ENCODE results near the gene CAPRIN1.

- TF ChIP-seq POLR2A (IDR thresholded peaks at IDR 0.05; ENCODE audit: control extremely low read depth in 1 of 2, low read depth in 2 of 2, low read length in 2 of 2) (no peak), RXRA (IDR thresholded peaks at IDR 0.05; ENCODE audit: insufficient read depth, low read depth, low read length) (no peak), RAD21 (IDR thresholded peaks at IDR 0.05 in 1 of 2, conservative IDR thresholded peaks at IDR 0.05 in 1 of 2; ENCODE audit: low read depth in 2 of 2, low read length in 2 of 2) (no peak), CTCF (IDR thresholded peaks at IDR 0.05; ENCODE audit: control extremely low read depth in 1 of 3, insufficient read depth in 1 of 3, low read depth in 1 of 3, low read length in 3 of 3) (no peak), GABPA (IDR thresholded peaks at IDR 0.05; ENCODE audit: borderline replicate concordance, insufficient read depth, low read length) (no peak), CHD2 (IDR thresholded peaks at IDR 0.05; ENCODE audit: low read length) (no peak), EP300 (IDR thresholded peaks at IDR 0.05; ENCODE audit: borderline replicate concordance in 1 of 2, low read depth in 2 of 2, low read length in 2 of 2) (no peak), CREB1 (IDR thresholded peaks at IDR 0.05) (no peak), SIN3A (conservative IDR thresholded peaks at IDR 0.05 in 1 of 2, IDR thresholded peaks at IDR 0.05 in 1 of 2; ENCODE audit: low read depth in 1 of 2, low read length in 2 of 2) (no peak)
Measured at GRCh38 chr11:34068111-34068510, 16.6 kb downstream of the CAPRIN1 start.
